A673 (cell line): ENCODE measurements around the gene SLX4IP. TPM values are rescaled to one million over a fixed set of nuclear protein-coding genes. Genes with fewer than 3 reads are reported as not detected.
A peak's percentile ranks its signal among the peaks of the same experiment; 100 is the strongest.

Experiments
- BruUV-seq: library from RNA; stranded (reverse); fragments of 400-500 nt; replicated peaks from 2 replicates; lab custom pipeline; 2021; lab: Mats Ljungman, UMichigan
- CTCF ChIA-PET: fragments of 300-600 bp; sonication (Branson Sonifier 250); formaldehyde crosslinking; loops from one replicate; lab custom pipeline; 2022; ENCODE audit warnings: antibody characterized with exemption; lab: Charles Lee
- POLR2A ChIA-PET: fragments of 300-600 bp; sonication (Branson Sonifier 250); formaldehyde crosslinking; loops from one replicate; lab custom pipeline; 2022; ENCODE audit warnings: antibody characterized with exemption; ENCODE audit not compliant: low non-redundant PET; lab: Charles Lee
- DNase-seq: peaks from one replicate; pipeline ENCODE4 v3.0.0-alpha.2; 2015; ENCODE audit warnings: low spot score
- H3K27ac ChIP-seq: fragments of 200-600 bp; sonication (generic); 2 replicates; pipeline ENCODE4 v1.5.1; 2016; ENCODE audit warnings: mixed run types, low read depth, mild to moderate bottlenecking, mixed read lengths, antibody characterized with exemption, low read length; ENCODE audit not compliant: poor library complexity, severe bottlenecking
- H3K27me3 ChIP-seq: fragments of 200-600 bp; sonication (generic); replicated peaks from 2 replicates; pipeline ENCODE4 v1.6.1; 2017; ENCODE audit warnings: mixed run types, low read depth, mild to moderate bottlenecking, mixed read lengths, antibody characterized with exemption, low read length; ENCODE audit not compliant: insufficient read depth, poor library complexity
- H3K36me3 ChIP-seq: fragments of 200-600 bp; sonication (generic); 2 replicates; pipeline ENCODE4 v1.6.1; 2016; ENCODE audit warnings: mixed run types, mild to moderate bottlenecking, mixed read lengths, antibody characterized with exemption, low read length; ENCODE audit not compliant: insufficient read depth, poor library complexity, severe bottlenecking
- H3K4me1 ChIP-seq: fragments of 200-600 bp; sonication (generic); 2 replicates; pipeline ENCODE4 v1.6.1; 2017; ENCODE audit warnings: mixed run types, mild to moderate bottlenecking, mixed read lengths, antibody characterized with exemption, low read length; ENCODE audit not compliant: insufficient read depth, poor library complexity, severe bottlenecking
- H3K4me3 ChIP-seq: fragments of 200-600 bp; sonication (generic); 2 replicates; pipeline ENCODE4 v1.5.1; 2016; ENCODE audit warnings: low read depth, mixed run types, mild to moderate bottlenecking, mixed read lengths, low read length; ENCODE audit not compliant: poor library complexity, severe bottlenecking
- H3K9me3 ChIP-seq: fragments of 200-600 bp; sonication (generic); 2 replicates; pipeline ENCODE4 v1.6.1; 2016; ENCODE audit warnings: mixed run types, low read depth, mild to moderate bottlenecking, mixed read lengths, antibody characterized with exemption, low read length; ENCODE audit not compliant: poor library complexity, severe bottlenecking
- EZH2 ChIP-seq: fragments of 200-600 bp; sonication (generic); IDR thresholded peaks from 2 replicates; pipeline ENCODE4 v1.6.1; 2017; ENCODE audit warnings: borderline replicate concordance, low read depth, mild to moderate bottlenecking, mixed read lengths, antibody characterized with exemption, low read length; ENCODE audit not compliant: poor library complexity, severe bottlenecking
- intact Hi-C: fragments of 100-400 bp; cut with micrococcal nuclease; formaldehyde crosslinking; loops from one replicate; pipeline ENCODE4 v1.10.0; 2022; ENCODE audit not compliant: unreplicated experiment
- total RNA-seq: library from RNA; stranded (reverse); gene quantifications from 2 replicates; pipeline ENCODE4 v1.2.3, GENCODE V29; 2021
- TF ChIP-seq, protein P1 (sequence below): fragments of 300-800, 200-600 bp; sonication (generic); conservative IDR thresholded peaks from 2 replicates; pipeline ENCODE4 v1.5.1; 2017; ENCODE audit warnings: low read depth, mild to moderate bottlenecking, antibody characterized with exemption, low read length, moderate library complexity, mixed read lengths

The SLX4IP gene
- total RNA-seq, 1 experiment from 2014 or later: 9.8 TPM

DNA sequence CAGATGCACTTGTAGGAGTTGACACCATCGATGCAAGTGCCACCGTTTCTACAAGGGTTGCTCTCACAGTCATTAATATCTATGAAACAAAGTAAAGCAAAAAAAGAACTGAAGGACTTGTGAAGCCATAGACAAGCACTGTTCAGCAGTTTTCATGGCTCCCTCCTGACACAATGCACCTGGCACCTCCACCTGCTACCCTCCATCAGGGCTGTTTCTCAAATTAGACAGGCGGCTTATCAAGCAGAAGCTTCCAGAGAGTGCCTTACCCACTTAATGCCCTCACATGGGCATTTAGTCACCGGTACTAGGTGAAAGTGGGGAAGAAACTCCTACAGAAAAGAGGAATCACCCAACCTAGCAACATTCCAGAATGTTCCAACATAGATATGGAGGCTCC, 210.9 kb downstream of the SLX4IP start:
- no TSS peak for BruUV-seq

DNA sequence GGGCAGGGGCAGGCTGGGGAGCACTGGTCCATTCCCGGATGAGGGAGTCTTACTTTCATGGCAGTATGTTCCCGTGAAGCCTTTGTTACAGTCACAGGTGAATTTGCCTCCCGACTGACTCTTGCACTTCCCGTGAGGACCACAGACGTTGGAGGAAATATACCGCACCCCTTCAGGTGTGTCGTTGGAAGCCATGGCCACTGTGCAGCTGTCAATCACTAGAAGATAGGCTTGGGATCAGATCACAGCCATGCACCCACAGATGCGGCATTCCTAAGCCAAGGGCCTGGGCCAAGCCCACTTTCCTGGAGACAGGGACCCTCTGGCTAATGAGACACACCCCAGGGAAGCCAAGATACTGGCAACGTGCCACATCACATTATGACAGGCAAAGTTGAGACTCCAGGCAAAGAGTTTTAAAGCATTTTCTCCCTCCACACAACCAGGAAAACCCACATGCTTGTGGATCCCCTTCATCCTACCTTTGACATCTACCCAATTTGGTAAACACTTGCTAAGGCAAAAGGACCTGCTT, 211.8 kb downstream of the SLX4IP start:
- CTCF ChIA-PET: no interaction called here
- POLR2A ChIA-PET: no interaction called here
- Histone ChIP-seq H3K27me3 (no peaks in the 10 kb centered on the region), H3K4me3 (no peak overlapping the region), H3K27ac (no peak overlapping the region), H3K4me1 (peaks cover 32% of the 10 kb centered on the region), H3K36me3 (peaks cover 89% of the 10 kb centered on the region), H3K9me3 (no peaks in the 10 kb centered on the region)
- DNase-seq: peak; percentile 38
- TF ChIP-seq, protein P1, sequence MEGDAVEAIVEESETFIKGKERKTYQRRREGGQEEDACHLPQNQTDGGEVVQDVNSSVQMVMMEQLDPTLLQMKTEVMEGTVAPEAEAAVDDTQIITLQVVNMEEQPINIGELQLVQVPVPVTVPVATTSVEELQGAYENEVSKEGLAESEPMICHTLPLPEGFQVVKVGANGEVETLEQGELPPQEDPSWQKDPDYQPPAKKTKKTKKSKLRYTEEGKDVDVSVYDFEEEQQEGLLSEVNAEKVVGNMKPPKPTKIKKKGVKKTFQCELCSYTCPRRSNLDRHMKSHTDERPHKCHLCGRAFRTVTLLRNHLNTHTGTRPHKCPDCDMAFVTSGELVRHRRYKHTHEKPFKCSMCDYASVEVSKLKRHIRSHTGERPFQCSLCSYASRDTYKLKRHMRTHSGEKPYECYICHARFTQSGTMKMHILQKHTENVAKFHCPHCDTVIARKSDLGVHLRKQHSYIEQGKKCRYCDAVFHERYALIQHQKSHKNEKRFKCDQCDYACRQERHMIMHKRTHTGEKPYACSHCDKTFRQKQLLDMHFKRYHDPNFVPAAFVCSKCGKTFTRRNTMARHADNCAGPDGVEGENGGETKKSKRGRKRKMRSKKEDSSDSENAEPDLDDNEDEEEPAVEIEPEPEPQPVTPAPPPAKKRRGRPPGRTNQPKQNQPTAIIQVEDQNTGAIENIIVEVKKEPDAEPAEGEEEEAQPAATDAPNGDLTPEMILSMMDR: no peak
- TF ChIP-seq EZH2: no peak
- intact Hi-C loops: loop anchor here (5.0 kb wide), 1 partner anchor 95 kb away; no protein-coding TSS in a partner anchor
- BruUV-seq: no TSS peak

More for the DNA sequence above, 210.9 kb downstream of the SLX4IP start:
- intact Hi-C loops: loop anchor here (5.0 kb wide), 1 partner anchor 94 kb away; no protein-coding TSS in a partner anchor
- H3K36me3 ChIP-seq: peaks cover 94% of the 10 kb centered on the region
- H3K27ac ChIP-seq: no peak overlapping the region
- peaks cover 22% of the 10 kb centered on the region for H3K4me1 ChIP-seq
- H3K4me3 ChIP-seq: no peak overlapping the region
- H3K9me3 ChIP-seq: no peaks in the 10 kb centered on the region
- TF ChIP-seq, protein P1: no peak
- no peak for TF ChIP-seq EZH2
- DNase-seq: no peak
- no peaks in the 10 kb centered on the region for H3K27me3 ChIP-seq
- ChIA-PET POLR2A (no interaction called here), CTCF (no interaction called here)

- H3K4me1 ChIP-seq: peaks cover 37% of the 10 kb centered on the region
- H3K4me3 ChIP-seq: no peak overlapping the region
- peak; percentile 48 for DNase-seq
- H3K27me3 ChIP-seq: no peaks in the 10 kb centered on the region
- TF ChIP-seq, protein P1: peak; percentile 55
- TF ChIP-seq EZH2: no peak
- intact Hi-C loops: loop anchor here (5.0 kb wide), 1 partner anchor 95 kb away; no protein-coding TSS in a partner anchor
- no peaks in the 10 kb centered on the region for H3K9me3 ChIP-seq
- CTCF ChIA-PET: no interaction called here
- H3K27ac ChIP-seq: no peak overlapping the region
- H3K36me3 ChIP-seq: peaks cover 84% of the 10 kb centered on the region
- BruUV-seq: no TSS peak
- POLR2A ChIA-PET: no interaction called here
These were observed 212.4 kb downstream of the SLX4IP start for GRCh38 chr20:10647471-10647870.
